ENCODE measurements around the gene CSHL1.
"Not testable (repeated sequence)": the region's sequence is repeated elsewhere in the genome, so short reads cannot be mapped to it uniquely, and the experiment has no call there.

CSHL1 gene

GRCh38 chr17:63939884-63940283 lies 28.8 kb upstream of the CSHL1 start:
- DNase-seq: no peak

GRCh38 chr17:63939401-63939800 lies 28.3 kb upstream of the CSHL1 start:
- DNase-seq: no peak

GRCh38 chr17:63937920-63938319 lies 26.9 kb upstream of the CSHL1 start:
- DNase-seq: no peak

GRCh38 chr17:63937319-63937718 lies 26.3 kb upstream of the CSHL1 start:
- DNase-seq: no peak

- DNase-seq: no peak
These were observed 23.4 kb upstream of the CSHL1 start for GRCh38 chr17:63934183-63935112.

- no peak for DNase-seq
These were observed 22.5 kb upstream of the CSHL1 start for GRCh38 chr17:63933598-63933997.

GRCh38 chr17:63932721-63933120 lies 21.7 kb upstream of the CSHL1 start:
- DNase-seq: no peak

- DNase-seq: no peak
These were observed 21.0 kb upstream of the CSHL1 start, which contains the start of gene CD79B for GRCh38 chr17:63931981-63932561. CD79B (minus strand) TSS chr17:63932331; CDS start chr17:63932261, 70 bp downstream.

- DNase-seq: no peak
These were observed 20.0 kb upstream of the CSHL1 start for GRCh38 chr17:63930951-63931575.

GRCh38 chr17:63929860-63930766 lies 19.1 kb upstream of the CSHL1 start:
- no peak for DNase-seq

GRCh38 chr17:63928966-63929695 lies 18.1 kb upstream of the CSHL1 start:
- no peak for DNase-seq

- no peak for DNase-seq
These were observed 17.2 kb upstream of the CSHL1 start for GRCh38 chr17:63928172-63928666.

- DNase-seq: no peak
These were observed 16.6 kb upstream of the CSHL1 start for GRCh38 chr17:63927464-63928171.

GRCh38 chr17:63926164-63926563 lies 15.1 kb upstream of the CSHL1 start:
- no peak for DNase-seq

- DNase-seq: no peak
These were observed 14.6 kb upstream of the CSHL1 start for GRCh38 chr17:63925615-63926014.

- DNase-seq: not testable (repeated sequence)
These were observed 11.3 kb upstream of the CSHL1 start for GRCh38 chr17:63922402-63922801.

- DNase-seq: not testable (repeated sequence)
These were observed 9.7 kb upstream of the CSHL1 start for GRCh38 chr17:63920779-63921178.

- DNase-seq: not testable (repeated sequence)
These were observed 9.0 kb upstream of the CSHL1 start for GRCh38 chr17:63920050-63920449.

- no peak for DNase-seq
These were observed 8.3 kb upstream of the CSHL1 start for GRCh38 chr17:63919311-63919723.

- not testable (repeated sequence) for DNase-seq
These were observed 7.8 kb upstream of the CSHL1 start, which contains the start of gene GH1 for GRCh38 chr17:63918789-63919305. GH1 (minus strand) TSS chr17:63918839; CDS start chr17:63918776, 63 bp downstream.

GRCh38 chr17:63918305-63918704 lies 7.2 kb upstream of the CSHL1 start:
- no peak for DNase-seq

Data from NCI-H2107 (cell line).